Memory B cell (primary cell): ENCODE measurements around the gene HPS3.

Experiments used
- ATAC-seq: fragments of 150-1000 bp; cut with Tn5 transposase; 2 replicates; pipeline ENCODE4 v1.10.0; 2021; ENCODE audit warnings: low read depth, mild to moderate bottlenecking, moderate library complexity
- DNase-seq, 2 donors: peaks; one replicate each; pipeline ENCODE4 v3.0.0; 2022; ENCODE audit warnings: low spot score in 2 of 2
- H3K27ac Mint-ChIP-seq: one replicate; pipeline ENCODE4 v1.8.0; 2022; ENCODE audit warnings: mild to moderate bottlenecking, moderate library complexity, mixed read lengths
- H3K27me3 Mint-ChIP-seq: one replicate; pipeline ENCODE4 v1.8.0; 2022; ENCODE audit warnings: mixed read lengths
- H3K36me3 Mint-ChIP-seq: one replicate; pipeline ENCODE4 v1.8.0; 2022; ENCODE audit warnings: mild to moderate bottlenecking, mixed read lengths
- H3K4me1 Mint-ChIP-seq: one replicate; pipeline ENCODE4 v1.8.0; 2022; ENCODE audit warnings: mixed read lengths
- H3K4me3 Mint-ChIP-seq: one replicate; pipeline ENCODE4 v1.8.0; 2022; ENCODE audit warnings: mild to moderate bottlenecking, moderate library complexity, mixed read lengths
- H3K9me3 Mint-ChIP-seq: one replicate; pipeline ENCODE4 v1.8.0; 2022; ENCODE audit warnings: mixed read lengths

Gene HPS3

DNA sequence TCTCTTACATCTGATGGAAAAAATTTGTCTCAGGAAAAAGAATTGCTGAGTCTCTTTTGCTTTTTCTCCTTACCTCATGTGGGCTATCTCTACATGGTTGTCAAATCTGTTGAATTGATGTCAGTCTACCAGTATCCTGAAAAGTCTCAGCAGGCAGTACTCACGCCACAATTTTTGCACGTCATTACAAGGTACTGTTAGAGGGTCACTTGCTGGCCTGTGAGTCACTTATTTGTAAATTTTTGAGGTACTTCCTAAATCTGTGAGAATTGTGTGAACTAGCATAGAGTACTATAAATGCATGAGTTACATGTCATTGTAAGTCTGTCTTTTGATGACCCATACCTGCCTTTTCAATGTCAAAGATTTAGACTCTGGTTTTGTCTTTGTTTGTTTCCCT is 15.9 kb downstream of the HPS3 start:
- peak; percentile 24 for ATAC-seq
- Mint-ChIP-seq H3K4me3 (peak overlapping the region; percentile 33), H3K9me3 (no peaks in the 10 kb centered on the region), H3K27me3 (no peaks in the 10 kb centered on the region), H3K27ac (no peak overlapping the region), H3K36me3 (peaks cover 20% of the 10 kb centered on the region), H3K4me1 (peaks cover 30% of the 10 kb centered on the region)
- DNase-seq = no peak

DNA sequence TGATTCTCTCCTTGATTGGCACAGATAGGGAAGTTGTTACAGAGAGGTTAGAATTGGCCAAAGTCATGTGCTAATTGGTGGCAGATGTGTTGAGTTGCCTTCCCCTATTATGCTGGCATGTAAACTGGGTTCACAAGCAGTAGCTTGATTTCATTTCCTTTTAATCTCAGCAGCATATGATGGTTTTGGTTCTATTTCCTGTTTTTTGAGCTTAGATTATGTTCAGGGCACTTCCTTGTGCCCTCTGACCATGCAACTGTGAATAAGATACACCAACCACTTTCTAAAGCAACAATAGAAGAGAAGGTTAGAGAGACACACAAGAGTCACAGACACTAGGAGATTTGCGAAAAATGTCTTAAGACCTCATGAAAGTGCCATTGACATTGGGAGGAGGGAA is 16.5 kb downstream of the HPS3 start:
- H3K27ac Mint-ChIP-seq = no peak overlapping the region
- H3K27me3 Mint-ChIP-seq = no peaks in the 10 kb centered on the region
- peaks cover 29% of the 10 kb centered on the region for H3K4me1 Mint-ChIP-seq
- no peaks in the 10 kb centered on the region for H3K9me3 Mint-ChIP-seq
- H3K36me3 Mint-ChIP-seq = peaks cover 19% of the 10 kb centered on the region
- DNase-seq (peak in 1 of 2 donors; percentile 62), ATAC-seq (peak; percentile 93)
- no peak overlapping the region for H3K4me3 Mint-ChIP-seq

GRCh38 chr3:149150436-149150835 is 21.0 kb downstream of the HPS3 start:
- Mint-ChIP-seq H3K36me3 (peaks cover 24% of the 10 kb centered on the region), H3K9me3 (no peaks in the 10 kb centered on the region), H3K27me3 (no peaks in the 10 kb centered on the region), H3K4me3 (no peak overlapping the region), H3K4me1 (peaks cover 17% of the 10 kb centered on the region), H3K27ac (no peak overlapping the region)
- ATAC-seq (no peak), DNase-seq (no peak)

DNA sequence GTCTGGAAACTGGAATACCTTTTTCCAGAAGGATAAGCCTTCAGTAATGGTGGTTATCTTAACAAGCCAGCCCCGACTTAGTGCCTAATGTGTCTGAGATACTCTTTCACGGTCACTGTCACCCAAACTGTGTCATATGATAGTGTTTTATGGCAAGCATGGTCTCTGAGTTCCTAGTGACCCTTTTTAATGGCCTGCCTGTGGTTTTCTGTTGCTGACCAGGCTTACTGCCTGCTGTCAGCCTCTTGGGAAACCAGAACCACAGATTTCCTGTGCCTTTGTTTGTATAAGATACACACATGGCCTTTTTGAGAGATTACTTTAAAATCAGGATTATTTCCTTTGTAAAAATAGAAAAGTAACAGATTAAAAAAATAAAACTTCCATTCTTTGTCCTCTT is 22.4 kb downstream of the HPS3 start:
- H3K27ac Mint-ChIP-seq = peak overlapping the region; percentile 67
- no peak overlapping the region for H3K4me3 Mint-ChIP-seq
- H3K36me3 Mint-ChIP-seq = peaks cover 27% of the 10 kb centered on the region
- H3K27me3 Mint-ChIP-seq = no peaks in the 10 kb centered on the region
- no peaks in the 10 kb centered on the region for H3K9me3 Mint-ChIP-seq
- H3K4me1 Mint-ChIP-seq = peaks cover 15% of the 10 kb centered on the region
- ATAC-seq = no peak
- DNase-seq = no peak

DNA sequence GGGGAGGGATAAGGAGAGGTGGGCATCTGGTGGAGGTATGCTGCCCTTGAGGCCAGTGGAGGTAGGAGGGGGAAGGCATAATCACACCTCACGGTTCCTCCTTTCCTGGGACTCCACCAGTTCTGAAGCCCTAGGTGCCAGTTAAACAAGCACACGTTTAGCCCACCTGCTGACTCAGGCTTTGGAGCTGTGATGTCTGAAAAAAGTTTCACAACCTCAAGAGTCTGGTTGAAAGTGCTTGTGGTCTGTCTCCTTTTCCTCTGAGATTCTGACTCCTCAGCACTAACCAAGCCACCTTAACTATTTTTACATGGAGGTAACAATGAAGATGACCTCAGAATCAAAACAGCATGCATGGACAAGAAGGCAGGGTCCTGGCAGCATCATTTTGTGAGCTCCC is 23.0 kb downstream of the HPS3 start:
- Mint-ChIP-seq H3K27me3 (no peaks in the 10 kb centered on the region), H3K36me3 (peaks cover 29% of the 10 kb centered on the region), H3K4me3 (no peak overlapping the region), H3K9me3 (no peaks in the 10 kb centered on the region), H3K4me1 (peaks cover 15% of the 10 kb centered on the region), H3K27ac (peak overlapping the region; percentile 67)
- ATAC-seq (peak; percentile 39), DNase-seq (no peak)

DNA sequence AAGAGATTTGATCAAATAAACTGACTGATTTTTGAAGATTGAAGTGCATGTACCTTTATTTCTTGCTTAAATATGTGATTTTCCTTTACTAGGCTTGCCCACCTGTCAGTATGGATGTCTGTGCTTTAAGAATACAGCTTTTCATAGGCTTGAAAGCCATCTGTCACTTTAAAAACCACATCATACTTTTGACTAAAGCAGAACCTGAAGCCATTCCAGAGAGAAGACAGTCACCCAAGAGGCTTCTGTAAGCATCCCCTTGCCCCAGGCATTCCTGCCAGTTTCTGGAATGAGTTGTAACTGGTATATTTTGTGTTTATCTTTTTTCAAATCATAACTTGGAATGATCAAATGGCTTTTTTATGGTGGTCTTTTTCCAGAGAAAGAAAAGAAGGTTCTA is 24.0 kb downstream of the HPS3 start:
- Mint-ChIP-seq H3K27me3 (no peaks in the 10 kb centered on the region), H3K27ac (peak overlapping the region; percentile 62), H3K4me3 (no peak overlapping the region), H3K36me3 (peaks cover 29% of the 10 kb centered on the region), H3K9me3 (no peaks in the 10 kb centered on the region), H3K4me1 (peaks cover 15% of the 10 kb centered on the region)
- no peak for DNase-seq
- no peak for ATAC-seq

GRCh38 chr3:149160754-149161300 is 31.4 kb downstream of the HPS3 start:
- DNase-seq = no peak
- H3K9me3 Mint-ChIP-seq = no peaks in the 10 kb centered on the region
- ATAC-seq = no peak
- peaks cover 36% of the 10 kb centered on the region for H3K36me3 Mint-ChIP-seq
- H3K4me1 Mint-ChIP-seq = peaks cover 2% of the 10 kb centered on the region
- H3K27me3 Mint-ChIP-seq = no peaks in the 10 kb centered on the region
- no peak overlapping the region for H3K4me3 Mint-ChIP-seq
- peak overlapping the region; percentile 17 for H3K27ac Mint-ChIP-seq

- ATAC-seq = no peak
- Mint-ChIP-seq H3K27me3 (no peaks in the 10 kb centered on the region), H3K36me3 (peaks cover 38% of the 10 kb centered on the region), H3K4me3 (no peak overlapping the region), H3K4me1 (peaks cover 2% of the 10 kb centered on the region), H3K9me3 (no peaks in the 10 kb centered on the region), H3K27ac (no peak overlapping the region)
- no peak for DNase-seq
These were observed 32.6 kb downstream of the HPS3 start for GRCh38 chr3:149162007-149162406.

GRCh38 chr3:149163066-149163465 is 33.6 kb downstream of the HPS3 start:
- no peak overlapping the region for H3K27ac Mint-ChIP-seq
- H3K27me3 Mint-ChIP-seq = no peaks in the 10 kb centered on the region
- H3K4me1 Mint-ChIP-seq = peaks cover 2% of the 10 kb centered on the region
- ATAC-seq (no peak), DNase-seq (no peak)
- H3K4me3 Mint-ChIP-seq = no peak overlapping the region
- no peaks in the 10 kb centered on the region for H3K9me3 Mint-ChIP-seq
- H3K36me3 Mint-ChIP-seq = peaks cover 39% of the 10 kb centered on the region

GRCh38 chr3:149167898-149168297 is 38.5 kb downstream of the HPS3 start:
- no peak overlapping the region for H3K27ac Mint-ChIP-seq
- H3K27me3 Mint-ChIP-seq = no peaks in the 10 kb centered on the region
- no peak for ATAC-seq
- no peak overlapping the region for H3K4me3 Mint-ChIP-seq
- DNase-seq = no peak
- H3K4me1 Mint-ChIP-seq = no peaks in the 10 kb centered on the region
- H3K36me3 Mint-ChIP-seq = peaks cover 39% of the 10 kb centered on the region
- H3K9me3 Mint-ChIP-seq = no peaks in the 10 kb centered on the region

- ATAC-seq (no peak), DNase-seq (no peak)
- no peak overlapping the region for H3K27ac Mint-ChIP-seq
- H3K36me3 Mint-ChIP-seq = peaks cover 40% of the 10 kb centered on the region
- no peak overlapping the region for H3K4me3 Mint-ChIP-seq
- H3K27me3 Mint-ChIP-seq = no peaks in the 10 kb centered on the region
- peaks cover 2% of the 10 kb centered on the region for H3K4me1 Mint-ChIP-seq
- H3K9me3 Mint-ChIP-seq = no peaks in the 10 kb centered on the region
These were observed 41.2 kb downstream of the HPS3 start for GRCh38 chr3:149170672-149171071.

GRCh38 chr3:149174901-149175300 is 45.5 kb downstream of the HPS3 start:
- no peaks in the 10 kb centered on the region for H3K9me3 Mint-ChIP-seq
- peaks cover 2% of the 10 kb centered on the region for H3K4me1 Mint-ChIP-seq
- ATAC-seq = no peak
- H3K36me3 Mint-ChIP-seq = peaks cover 31% of the 10 kb centered on the region
- no peaks in the 10 kb centered on the region for H3K27me3 Mint-ChIP-seq
- DNase-seq = no peak
- no peak overlapping the region for H3K4me3 Mint-ChIP-seq
- peak overlapping the region; percentile 40 for H3K27ac Mint-ChIP-seq

GRCh38 chr3:149177122-149177521 is 47.7 kb downstream of the HPS3 start:
- peaks cover 2% of the 10 kb centered on the region for H3K4me1 Mint-ChIP-seq
- peaks cover 22% of the 10 kb centered on the region for H3K36me3 Mint-ChIP-seq
- no peak overlapping the region for H3K27ac Mint-ChIP-seq
- no peaks in the 10 kb centered on the region for H3K27me3 Mint-ChIP-seq
- DNase-seq (no peak), ATAC-seq (no peak)
- no peaks in the 10 kb centered on the region for H3K9me3 Mint-ChIP-seq
- H3K4me3 Mint-ChIP-seq = no peak overlapping the region

- DNase-seq (no peak), ATAC-seq (no peak)
- Mint-ChIP-seq H3K9me3 (no peaks in the 10 kb centered on the region), H3K4me1 (peaks cover 1% of the 10 kb centered on the region), H3K4me3 (no peak overlapping the region), H3K36me3 (peaks cover 12% of the 10 kb centered on the region), H3K27me3 (no peaks in the 10 kb centered on the region), H3K27ac (no peak overlapping the region)
These were observed 49.8 kb downstream of the HPS3 start for GRCh38 chr3:149179220-149179619.

DNA sequence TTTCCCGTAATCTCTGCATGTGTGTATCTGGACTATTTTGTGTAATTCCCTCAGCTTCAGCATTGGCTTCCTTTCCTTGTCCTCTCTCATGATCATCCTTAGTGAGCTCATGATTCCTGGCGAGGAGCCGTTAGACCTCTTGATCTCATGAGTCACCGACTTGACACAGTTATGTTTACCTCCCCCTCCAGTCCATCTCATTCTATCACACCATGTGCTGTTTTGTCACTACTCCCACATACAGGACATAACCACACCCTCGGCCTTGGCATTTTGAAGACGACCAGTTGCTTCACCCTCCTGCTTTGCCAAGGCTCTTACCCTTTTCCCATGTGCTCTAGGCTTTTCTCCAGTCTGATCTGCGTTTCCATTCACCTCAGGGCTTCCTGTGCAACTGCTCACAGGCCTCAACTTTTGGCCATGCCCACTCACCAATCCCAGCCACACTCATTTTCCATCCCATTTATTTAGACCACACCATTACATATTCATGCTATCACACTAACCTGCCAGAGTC is 50.7 kb downstream of the HPS3 start:
- Mint-ChIP-seq H3K4me3 (no peak overlapping the region), H3K27ac (no peak overlapping the region), H3K27me3 (no peaks in the 10 kb centered on the region), H3K9me3 (no peaks in the 10 kb centered on the region), H3K4me1 (no peaks in the 10 kb centered on the region), H3K36me3 (peaks cover 7% of the 10 kb centered on the region)
- no peak for DNase-seq
- ATAC-seq = no peak
